Activated T-cell treated with anti-CD3 and anti-CD28 coated beads for 24 hours (primary cell): Measurements from ENCODE around the gene TMEM203.

Experiments used
- DNase-seq: peaks from one replicate; pipeline ENCODE4 v3.0.0-alpha.2; 2020; ENCODE audit warnings: low read depth

The TMEM203 gene

DNA sequence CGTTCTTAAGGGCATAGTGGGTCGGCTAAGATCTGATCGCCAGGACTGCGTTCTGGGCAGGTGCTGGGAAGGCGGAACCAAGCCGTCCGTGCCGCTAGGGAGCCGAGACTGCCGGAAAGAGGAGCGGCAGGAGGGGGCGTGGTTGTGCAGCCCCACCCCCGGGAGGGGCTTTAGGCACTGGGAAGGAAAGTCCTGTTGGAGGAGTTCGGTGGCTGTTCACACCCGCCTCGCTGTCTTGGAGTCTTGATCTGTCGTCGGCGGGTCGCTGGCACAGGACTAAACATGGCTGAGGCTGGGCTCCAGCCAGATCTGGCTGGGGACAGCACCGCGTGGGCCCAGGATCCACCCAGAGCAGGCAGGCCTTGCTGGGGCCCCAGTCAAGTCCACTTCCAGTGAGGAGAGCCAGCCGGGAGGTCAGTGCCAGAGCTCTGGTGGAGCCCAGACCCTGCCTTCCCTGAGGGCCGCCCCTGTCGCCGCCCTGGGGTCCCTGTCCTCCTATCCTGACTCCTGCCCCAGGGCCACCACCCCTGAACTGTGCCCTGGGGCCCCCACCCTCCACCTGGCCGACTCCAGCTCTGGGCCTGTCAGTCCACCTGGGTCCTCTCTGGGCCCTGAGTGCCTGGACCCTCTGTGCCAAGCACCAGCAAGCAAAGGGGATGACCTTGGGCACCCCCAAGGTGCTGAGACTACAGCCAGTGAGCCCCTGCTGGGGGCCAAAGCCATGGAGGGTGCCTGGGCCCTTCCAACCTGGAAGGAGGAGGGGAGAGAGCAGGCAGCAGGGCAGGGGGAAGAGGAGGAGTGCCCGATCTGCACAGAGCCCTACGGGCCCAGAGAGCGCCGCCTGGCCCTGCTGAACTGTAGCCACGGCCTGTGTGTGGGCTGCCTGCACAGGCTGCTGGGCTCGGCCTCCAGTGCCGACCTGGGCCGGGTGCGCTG is 12.1 kb upstream of the TMEM203 start:
- no peak for DNase-seq

DNA sequence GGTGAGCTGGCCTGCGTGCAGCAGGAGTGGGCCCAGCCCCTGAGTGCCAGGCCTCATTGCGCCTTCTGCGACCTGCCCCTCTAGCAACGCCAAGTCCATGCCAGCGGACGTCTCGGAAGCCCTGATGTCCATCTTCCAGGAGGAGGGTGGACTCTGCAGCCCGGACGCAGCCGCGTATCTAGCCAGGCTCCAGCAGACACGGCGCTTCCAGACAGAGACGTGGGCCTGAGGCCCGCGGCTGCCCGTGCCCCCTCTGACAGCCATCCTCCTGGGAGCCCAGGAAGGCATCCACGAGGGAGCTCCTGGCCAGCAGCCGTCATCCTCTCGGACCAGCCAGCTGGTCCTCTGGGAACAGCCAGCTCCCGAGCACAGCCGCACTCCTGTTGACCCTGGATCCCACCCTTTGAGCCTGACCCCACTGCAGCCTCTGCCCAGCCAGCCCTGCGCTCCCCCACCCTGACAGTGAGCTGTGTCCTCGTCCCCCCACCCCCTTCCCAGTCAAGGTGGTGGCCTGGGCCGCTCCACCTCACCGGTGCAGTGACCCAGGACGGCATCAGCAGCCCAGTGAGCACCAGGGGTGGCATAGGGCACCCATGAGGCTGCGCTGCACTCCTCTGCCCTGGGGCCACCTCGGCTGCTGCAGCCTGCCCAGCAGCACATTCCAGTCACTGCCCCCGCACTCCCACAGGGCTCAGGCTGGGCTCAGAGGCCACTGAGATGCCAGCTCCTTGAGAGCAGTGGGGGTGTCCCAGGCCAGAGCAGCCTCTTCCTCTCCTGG is 10.9 kb upstream of the TMEM203 start:
- no peak for DNase-seq

DNA sequence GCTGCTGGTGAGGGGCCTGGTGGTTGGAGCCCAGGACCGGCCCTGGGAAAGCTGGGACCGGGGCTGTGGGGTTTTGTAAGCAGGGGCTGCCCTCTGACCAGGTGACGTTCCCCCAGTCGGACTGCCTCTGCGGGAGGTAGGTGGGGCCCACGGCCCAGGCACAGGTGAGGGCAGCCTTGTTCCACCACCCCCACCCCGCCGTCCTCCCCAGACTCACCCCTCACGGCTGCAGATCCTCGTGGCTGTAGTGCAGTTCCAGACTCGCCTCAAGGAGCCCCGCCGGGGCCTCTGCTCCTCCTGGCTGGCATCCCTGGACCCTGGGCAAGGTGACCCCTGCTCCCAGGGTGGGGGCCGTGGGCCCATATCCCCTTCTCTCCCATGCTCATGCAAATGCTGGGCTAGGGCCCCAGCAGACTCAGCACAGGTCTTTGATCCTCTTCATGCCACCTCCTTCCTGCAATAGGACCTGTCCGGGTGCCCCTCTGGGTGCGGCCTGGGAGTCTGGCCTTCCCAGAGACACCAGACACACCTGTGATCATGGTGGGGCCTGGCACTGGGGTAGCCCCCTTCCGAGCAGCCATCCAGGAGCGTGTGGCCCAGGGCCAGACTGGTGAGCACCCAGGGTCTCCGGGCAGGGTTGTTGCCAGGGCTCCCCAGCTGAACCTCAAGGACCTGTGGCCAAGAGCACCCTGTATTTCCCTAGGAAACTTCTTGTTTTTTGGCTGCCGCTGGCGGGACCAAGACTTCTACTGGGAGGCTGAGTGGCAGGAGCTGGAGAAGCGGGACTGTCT is 9.9 kb upstream of the TMEM203 start:
- DNase-seq, result no peak

DNA sequence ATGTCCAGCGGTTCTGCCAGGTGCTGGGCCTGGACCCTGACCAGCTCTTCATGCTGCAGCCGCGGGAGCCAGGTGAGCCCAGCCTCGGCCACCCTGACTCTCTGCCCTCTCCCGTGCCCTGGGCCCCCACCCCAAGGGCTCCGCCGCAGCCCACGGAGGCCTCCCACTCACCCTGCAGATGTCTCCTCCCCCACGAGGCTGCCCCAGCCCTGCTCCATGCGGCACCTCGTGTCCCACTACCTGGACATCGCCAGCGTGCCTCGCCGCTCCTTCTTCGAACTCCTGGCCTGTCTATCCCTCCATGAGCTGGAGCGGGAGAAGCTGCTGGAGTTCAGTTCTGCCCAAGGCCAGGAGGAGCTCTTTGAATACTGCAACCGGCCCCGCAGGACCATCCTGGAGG is 9.2 kb upstream of the TMEM203 start:
- DNase-seq, result no peak

DNA sequence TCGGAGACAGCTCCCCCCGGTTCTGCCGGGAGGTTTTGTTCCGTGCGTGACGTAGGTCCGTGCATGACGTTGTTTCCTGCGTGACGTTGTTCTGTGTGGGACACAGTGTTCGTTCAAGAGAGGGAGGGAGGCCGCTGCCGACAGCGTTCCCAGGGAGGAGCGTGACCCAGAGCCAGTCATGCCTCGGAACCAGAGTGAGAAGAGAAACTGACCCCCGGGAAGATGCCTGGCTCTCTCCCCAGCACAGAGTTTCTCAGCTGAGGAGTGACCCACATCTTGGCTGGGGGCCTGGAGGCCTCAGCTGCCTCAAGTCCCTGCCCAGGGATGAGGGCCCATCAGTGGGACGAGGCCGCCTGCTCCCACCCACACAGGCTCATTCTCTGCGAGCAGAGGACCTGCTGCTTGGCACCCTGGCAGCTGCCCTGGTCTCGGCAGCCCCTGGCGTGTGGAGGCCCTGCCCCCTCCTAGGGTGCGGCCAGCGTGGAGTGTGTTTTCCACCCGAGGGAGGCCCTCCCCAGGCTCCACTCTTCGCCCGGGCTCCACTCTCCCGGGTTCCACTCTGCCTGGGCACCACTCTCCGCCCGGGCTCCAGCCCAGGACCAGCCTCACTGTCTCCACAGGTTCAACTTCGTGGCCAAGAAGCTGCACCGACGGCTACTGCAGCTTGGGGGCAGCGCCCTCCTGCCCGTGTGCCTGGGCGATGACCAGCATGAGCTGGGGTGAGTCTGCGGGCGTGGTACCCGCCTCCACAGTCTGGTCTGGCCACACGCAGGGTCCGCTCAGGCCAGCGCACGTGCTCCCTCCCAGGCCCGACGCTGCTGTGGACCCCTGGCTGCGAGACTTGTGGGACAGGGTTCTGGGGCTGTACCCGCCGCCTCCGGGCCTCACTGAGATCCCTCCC is 8.0 kb upstream of the TMEM203 start:
- no peak for DNase-seq

DNA sequence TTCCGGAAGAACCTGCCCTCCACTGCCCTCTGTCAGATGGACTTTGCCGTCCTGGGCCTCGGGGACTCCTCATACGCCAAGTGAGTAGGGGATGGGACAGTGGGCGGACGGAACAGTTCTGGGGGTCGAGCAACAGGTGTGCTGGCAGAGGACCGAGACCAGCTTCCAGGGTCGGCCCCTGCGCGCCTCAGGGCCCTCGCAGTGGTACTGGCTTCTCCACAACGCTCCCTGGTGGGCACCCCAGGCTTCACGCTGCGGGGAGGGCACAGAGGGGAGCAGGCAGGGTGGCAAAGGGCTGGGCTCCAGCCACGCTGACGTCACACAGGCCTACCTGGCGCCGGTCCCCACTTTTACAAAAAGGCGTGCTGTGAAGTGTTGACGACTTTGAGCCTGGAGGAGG is 7.1 kb upstream of the TMEM203 start:
- no peak for DNase-seq

DNA sequence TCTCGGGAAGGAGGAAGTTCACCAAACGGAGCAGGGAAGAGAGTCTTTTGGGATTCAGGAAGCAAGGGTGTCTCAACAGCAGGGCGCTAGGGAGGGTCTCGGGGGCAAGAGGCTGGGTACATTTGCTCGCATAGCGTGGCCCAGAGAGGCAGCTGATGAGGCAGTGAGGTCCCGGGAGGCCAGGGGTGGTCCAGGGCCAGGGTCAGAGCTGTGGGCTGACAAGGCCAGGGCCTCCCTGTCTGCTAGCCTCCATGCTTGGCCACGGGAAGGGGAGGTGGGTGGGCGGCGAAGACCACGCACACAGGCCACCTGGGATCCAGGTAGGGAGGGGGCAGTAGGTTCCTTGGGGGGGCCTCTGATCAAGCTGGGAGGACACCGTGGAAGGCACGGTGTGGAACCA is 6.1 kb upstream of the TMEM203 start:
- DNase-seq, result no peak

DNA sequence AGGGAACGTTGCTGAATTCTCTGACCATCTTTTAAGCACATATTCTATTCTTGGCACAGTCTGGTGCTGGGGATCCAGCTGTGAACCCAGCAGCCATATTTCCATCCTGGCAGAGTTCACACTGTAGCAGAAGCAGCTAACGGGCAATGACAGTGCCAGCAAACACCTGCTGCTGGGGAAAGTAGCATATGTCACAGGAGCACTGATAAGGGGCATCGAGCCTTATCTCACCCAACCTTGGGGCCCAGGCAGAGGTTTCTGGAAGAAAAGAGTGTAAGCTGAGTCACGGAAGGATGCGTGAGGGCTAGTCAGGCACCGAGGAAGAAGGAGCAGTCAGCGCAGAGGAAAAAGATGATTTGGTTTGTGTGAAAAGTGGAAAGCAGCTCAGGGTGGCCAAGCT is 1.2 kb upstream of the TMEM203 start:
- no peak for DNase-seq

DNA sequence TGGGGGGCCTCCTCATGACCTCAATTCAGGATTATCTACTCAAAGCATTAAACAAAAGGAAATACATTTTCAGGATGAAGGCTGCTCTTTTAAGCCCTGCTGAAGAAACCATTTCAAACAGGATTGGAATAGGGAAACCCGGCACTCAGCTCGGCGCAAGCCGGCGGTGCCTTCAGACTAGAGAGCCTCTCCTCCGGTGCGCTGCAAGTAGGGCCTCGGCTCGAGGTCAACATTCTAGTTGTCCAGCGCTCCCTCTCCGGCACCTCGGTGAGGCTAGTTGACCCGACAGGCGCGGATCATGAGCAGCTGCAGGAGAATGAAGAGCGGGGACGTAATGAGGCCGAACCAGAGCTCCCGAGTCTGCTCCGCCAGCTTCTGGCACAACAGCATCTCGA is 720 bp downstream of the TMEM203 start:
- DNase-seq, result no peak

DNA sequence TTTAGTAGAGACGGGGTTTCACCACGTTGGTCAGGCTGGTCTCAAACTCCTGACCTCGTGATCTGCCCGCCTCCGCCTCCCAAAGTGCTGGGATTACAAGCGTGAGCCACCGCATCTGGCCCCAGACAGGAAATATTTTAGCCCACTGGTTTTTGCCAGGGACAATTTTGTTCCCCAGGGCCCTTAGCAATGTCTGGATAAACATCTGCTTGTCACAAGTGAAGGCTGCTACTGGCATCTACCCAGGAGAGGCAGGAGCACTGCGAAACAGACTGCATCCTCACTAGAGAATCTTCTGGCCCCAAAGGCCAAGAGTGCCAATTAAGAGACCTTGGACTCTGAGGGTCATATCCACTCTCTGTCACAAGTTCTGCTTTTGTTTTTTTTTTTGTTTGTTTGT is 2.5 kb downstream of the TMEM203 start:
- no peak for DNase-seq

DNA sequence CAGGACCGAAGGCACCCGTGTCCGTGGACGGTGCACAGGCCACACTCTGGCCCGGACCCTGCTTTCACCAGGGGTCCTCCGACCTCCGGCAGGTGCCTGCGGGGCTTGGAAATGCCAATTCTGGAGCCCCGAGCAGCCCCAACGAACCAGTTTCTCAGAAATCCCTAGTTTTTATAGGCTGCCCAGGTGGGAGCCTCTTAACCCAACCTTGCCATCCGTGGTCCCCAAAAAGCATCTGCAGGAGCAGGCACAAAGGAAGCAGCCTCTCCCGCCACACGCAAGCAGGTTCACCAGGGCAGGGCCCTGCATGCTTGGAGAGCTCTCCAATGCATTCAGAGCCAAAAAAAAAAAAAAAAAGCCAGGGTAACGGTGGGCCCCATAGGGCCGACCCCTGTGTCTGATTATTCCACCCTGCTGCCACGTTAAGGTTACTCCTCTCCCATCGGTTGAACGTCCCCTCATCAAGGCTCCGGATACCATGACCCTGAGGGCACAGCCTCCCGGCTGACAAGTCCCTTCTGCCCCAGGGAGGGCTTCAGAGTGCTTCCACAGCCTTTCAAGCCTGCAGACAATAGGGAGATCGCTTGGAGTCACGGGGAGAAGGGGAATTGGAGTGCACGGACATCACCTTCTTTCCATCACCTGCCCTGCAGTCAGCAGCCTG is 4.1 kb downstream of the TMEM203 start:
- no peak for DNase-seq

DNA sequence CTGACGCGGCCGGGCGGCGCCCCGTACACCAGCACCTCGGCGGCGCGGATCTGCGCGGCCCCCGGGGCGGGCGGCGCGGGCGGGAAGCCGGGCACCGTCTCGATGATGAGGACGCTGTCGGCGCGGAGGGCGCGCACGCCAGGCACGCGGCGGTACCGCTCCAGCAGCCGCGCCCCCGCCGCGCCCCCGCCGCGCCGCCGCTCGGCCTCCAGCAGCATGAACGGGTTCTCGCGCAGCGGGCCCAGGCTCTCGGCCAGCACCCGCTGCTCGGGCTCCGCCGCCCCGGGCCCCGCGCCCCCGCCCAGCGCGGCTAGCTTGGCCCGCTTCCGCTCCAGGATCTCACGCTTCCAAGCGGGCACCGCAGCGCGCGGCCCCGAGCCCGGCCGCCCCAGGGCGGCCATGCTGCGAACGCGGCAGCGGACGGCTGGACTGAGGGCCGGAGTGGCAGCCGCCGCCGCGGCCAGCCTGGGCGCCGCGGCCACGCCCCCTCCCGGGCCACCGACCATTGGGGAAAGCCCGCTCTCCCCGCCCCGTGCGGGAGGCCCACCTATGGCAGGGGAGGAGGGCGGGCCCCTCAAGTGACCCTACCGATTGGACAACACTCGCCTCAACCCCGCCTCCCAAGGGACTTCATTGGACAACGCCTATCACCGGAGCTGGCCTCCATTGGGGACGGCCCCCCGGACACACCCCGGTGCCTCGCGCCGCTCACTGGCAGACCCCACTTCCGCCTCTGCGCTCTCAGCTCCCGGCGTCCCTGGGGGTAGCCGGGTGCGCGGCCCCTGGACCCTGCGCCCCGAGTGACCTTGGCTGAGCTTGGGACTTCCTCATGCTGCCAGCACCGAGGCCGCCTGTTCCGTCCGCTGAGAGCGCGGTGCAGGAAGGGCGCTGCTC is 4.9 kb downstream of the TMEM203 start, which contains the start of gene TPRN:
TSS of gene TPRN (minus strand) at position 431 of the 894 bp plus-strand sequence. CDS start at position 401, 30 bp downstream.
- peak; percentile 98 for DNase-seq

DNA sequence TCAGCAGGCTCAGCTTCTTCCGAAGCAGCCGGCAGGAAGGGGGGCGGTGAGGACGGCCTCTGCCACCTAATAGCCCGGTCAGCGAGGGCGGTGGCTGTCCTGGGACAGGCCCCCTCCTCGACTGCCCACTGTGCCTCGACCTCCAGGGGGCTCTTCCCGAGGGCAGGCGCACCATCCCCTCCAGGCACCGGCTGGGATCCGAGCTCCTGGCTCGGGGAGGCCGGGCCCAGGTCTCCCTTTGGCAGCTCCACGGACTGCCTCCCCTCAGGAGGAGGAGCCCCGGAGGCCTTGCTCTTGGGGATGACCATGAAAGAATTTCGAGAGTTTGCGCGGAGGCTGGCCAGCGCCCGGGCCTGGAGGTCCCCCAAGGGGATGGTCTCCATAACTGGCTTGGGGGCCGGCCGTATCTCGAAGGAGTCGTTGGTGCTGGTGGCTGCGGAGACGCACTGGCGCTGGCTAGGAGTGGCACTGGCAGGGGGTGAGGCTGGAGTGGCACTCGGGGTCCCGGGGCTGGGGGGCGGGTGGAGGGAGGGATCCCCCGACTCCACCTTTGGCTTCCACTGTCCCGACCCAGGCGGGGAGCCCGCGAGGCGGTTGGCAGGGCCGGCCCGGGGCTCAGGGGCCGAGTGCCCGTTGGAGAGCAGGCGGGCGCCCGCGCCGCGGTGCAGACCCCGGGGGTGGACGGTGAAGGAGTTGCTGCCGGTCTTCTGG is 5.9 kb downstream of the TMEM203 start:
- no peak for DNase-seq

DNA sequence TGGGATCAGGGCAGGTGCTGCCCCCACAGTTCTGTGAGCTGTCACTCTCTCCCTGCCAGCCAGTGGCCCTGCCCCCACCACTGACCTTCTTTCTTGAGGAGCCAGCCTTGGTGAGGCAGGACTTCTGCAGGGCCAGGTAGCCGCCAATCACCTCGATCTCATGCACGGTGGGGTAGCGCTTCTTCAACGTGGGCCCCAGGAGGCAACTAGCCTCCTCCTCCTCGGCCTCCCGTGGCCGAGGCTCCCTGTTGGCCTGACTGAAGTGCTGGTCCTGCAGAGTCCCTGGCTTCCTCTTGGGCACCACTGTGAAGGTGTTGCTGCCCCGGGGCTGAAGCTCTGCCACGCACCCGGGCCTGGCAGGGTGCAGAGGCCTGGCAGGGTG is 6.6 kb downstream of the TMEM203 start:
- DNase-seq, result no peak

DNA sequence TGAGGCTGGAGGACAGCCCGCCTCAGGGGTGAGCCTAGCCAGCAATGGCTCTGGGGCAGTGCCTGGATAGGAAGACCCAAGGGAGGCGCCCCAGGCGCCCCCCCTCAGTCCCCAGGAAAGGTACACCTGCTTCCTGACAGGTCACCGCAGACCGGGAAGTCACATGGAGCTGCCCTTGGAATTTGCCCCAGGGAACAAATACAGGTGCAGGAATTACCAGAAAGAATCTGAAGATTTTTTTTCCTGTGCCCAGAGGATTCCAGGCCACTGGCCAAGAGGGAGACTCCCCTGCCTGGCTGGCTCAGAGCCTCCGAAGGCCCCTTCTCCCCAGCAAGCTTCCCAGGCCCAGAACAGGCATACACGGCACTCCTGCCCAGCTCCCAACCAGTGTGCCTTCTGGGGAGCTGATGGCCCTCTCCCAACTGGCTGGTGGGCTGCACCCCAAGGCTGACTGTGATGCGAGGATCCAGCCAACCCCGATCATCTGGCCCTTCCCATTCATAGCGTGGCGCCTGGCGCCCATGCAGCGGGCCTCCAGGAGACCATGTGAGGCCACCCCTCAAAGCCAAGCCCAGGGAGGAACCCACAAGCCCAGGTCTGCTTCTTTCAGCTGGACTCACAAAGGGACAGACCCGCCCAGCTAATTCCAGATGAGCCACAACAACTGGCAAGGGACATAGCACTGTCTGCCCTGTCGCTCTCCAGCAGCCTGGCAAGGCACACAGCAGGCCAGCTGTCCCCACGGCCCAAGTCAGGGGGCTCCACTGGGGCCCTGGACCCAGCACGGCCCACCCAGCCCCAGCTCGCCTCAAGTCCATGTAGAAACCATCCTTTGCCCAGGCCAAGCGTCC is 7.2 kb downstream of the TMEM203 start:
- no peak for DNase-seq

DNA sequence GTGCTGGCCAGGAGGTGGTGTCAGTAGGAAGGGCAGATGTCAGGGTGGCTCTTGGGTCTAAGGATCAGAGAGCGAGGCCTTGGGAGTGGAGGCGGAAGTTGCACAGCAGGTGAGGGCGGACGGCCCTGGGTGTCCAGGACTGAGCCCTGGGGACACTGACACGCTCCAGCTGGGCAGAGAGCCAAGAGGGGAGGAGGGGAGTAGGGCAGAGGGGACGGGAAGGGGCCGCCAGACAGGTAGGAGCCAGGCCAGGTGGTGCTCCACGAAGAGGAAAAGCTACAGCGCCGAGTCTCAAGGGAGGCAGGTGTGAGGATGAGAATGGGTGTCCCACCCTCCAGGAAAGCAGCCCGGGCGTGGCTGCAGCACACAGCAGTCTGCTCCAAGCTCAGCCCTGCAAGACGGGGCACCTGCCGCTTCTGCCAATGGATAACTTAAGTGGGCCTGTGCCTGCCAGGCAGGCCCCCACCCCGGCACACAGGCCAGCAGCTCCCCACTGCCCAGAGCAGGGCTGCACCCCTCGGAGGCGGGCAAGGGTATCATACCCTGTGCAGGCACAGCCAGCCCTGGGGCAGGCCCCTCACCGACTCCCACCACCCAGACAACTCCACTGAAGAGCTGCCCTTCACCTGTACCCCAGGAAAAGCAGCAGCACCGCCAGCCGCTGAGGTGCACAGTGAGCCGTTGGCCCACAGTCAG is 9.8 kb downstream of the TMEM203 start:
- DNase-seq, result no peak

DNA sequence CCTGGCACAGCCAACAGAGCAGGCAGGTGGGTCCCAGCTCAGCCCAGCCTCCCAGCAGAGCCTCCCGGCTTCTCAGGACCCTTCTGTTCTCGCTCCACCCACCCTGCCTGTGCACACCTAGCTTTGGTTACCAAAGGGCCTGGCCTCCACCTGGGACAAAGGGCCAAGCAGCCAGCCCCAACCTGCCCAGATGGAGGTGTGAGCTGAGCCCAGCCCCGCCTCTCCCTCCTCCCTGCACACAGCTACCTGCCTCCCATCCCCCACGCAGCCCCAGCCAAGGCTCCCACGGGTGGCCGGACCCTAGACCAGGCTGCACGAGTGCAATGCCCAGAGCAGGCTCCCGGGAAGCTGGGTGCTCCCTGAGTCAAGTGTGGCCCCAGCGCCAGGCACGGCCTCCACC is 10.5 kb downstream of the TMEM203 start:
- DNase-seq, result no peak

DNA sequence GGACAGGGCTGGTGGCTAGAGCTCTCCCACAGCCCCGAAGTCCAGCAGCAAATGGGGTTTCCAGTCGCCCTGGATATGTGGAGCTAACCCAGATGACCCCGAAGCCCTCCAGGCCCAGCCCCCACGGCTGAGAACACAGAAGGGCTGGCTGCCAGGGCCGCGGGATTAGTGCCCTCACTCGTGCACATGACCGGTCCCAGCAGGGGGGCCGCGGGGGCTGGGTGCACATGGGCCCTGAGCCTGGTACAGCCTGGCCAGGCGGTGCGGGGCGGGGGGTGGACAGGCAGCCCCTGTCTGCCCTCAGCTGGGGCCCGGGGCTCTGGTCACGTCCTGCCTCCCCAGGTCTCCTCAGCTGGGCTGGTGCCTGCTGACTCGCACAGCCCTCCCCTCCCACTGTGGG is 11.1 kb downstream of the TMEM203 start:
- DNase-seq, result no peak
